GM10266 (cell line): ENCODE results near the gene LRRC45.

ENCODE experiments used
- DNase-seq: peaks from one replicate; pipeline ENCODE4 v3.0.0; 2012; ENCODE audit errors: extremely low spot score
- CTCF ChIP-seq: IDR thresholded peaks from 2 replicates; pipeline ENCODE4 v1.5.1; 2012; ENCODE audit warnings: mild to moderate bottlenecking, low read depth; ENCODE audit not compliant: control insufficient read depth, insufficient read depth; ENCODE audit errors: missing control alignments

LRRC45 gene

GRCh38 chr17:82000803-82001570 is 22.1 kb upstream of the LRRC45 start:
- no peak for TF ChIP-seq CTCF
- DNase-seq: no peak

DNA sequence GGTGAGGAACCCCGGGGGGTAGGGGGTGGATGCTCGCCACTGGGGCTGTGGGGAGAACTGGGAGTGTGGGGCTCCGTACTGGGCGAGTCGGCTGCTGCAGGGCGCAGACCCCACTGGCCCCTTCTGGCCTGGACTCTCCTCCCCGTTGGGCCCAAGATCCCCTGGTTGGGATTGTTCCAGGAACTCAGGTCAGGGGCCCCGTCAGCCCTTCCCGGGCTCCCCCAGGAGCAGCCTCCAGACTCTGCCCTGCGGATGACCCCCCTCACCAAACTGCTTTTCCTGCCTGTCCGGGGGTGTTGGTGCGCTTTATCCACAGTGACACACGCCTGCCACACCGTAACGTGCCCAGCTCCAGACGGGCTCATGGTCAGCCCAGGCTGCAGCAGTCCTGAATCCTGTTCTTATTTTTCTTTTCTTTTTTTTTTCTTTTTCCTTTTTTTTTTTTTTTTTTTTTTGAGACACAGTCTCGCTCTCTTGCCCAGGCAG is 21.5 kb upstream of the LRRC45 start:
- DNase-seq: no peak
- no peak for TF ChIP-seq CTCF

GRCh38 chr17:82003411-82004381 is 19.4 kb upstream of the LRRC45 start:
- no peak for TF ChIP-seq CTCF
- no peak for DNase-seq

GRCh38 chr17:82004517-82005455 is 18.3 kb upstream of the LRRC45 start:
- DNase-seq: no peak
- TF ChIP-seq CTCF: no peak

GRCh38 chr17:82005701-82006348 is 17.3 kb upstream of the LRRC45 start:
- no peak for DNase-seq
- TF ChIP-seq CTCF: no peak

DNA sequence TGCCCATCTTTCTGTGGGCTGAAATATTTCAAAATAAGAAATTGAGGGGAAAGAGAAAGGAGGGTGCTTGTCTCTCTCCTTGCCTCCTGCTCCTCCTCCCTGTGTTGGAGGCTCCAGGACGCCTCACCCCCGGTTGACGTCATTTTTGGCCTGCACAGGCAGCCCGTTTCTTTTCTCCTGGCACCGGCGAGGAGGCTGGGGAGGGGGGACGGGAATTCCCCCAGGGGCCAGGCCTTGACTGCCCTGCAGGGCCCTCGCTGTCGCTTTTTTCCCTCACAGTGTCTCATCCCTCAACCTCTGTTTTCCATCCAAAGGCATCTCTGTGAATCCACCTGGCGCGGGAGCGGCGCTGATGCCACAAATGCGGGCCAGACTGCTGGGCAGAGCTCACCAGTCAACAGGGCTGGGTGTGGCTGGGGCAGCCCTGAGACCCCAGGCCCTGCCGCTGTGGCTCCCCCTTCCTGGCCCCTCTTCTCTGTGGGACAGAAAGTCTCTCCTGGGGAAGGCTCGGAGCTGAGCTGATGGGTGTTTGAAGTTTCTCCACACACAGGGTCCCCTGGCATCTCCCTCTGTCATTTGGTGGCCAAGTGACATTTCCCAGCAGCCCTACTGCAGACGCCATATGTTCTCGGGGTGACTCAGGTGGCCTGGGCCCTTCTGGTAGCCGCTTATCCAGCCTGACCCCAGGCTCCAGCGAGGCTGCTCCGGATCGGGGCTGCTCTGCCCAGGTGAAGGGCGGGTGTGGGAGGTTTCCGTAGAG is 16.5 kb upstream of the LRRC45 start:
- no peak for DNase-seq
- no peak for TF ChIP-seq CTCF
